ENCODE results near the gene LRRC52. TPM values are rescaled to one million over a fixed set of nuclear protein-coding genes. Genes with fewer than 3 reads are reported as not detected.
"Not testable (repeated sequence)": the region's sequence is repeated elsewhere in the genome, so short reads cannot be mapped to it uniquely, and the experiment has no call there.

LRRC52 gene
- total and polyA plus RNA-seq, 3 donors from 2014 or later: 3.8 to 29.4 (median 3.8) TPM

- H3K4me1 ChIP-seq: peaks cover 3% of the 10 kb centered on the region
- peak overlapping the region; percentile 61 to 68 for H3K27ac ChIP-seq
- H3K4me3 ChIP-seq: peak overlapping the region; percentile 46 to 58
- H3K9me3 ChIP-seq: no peaks in the 10 kb centered on the region
- no peak for TF ChIP-seq POLR2A (IDR thresholded peaks at IDR 0.05)
- no peak for TF ChIP-seq CTCF (IDR thresholded peaks at IDR 0.05)
- DNase-seq: peak; percentile 99
- intact Hi-C loops (cut with DNase I; ENCODE audit: low total_unique reads): no loop called here
- WGBS, 2 donors: 0 to 1% methylated on average over 33 to 38 of the region's 38 CpGs
- no peaks in the 10 kb centered on the region for H3K36me3 ChIP-seq (ENCODE audit: low read depth, missing control alignments)
- no peaks in the 10 kb centered on the region for H3K27me3 ChIP-seq
Measured at GRCh38 chr1:165597883-165598675, 54.3 kb downstream of the LRRC52 start.

GRCh38 chr1:165598676-165599059 lies 54.9 kb downstream of the LRRC52 start:
- H3K9me3 ChIP-seq: no peaks in the 10 kb centered on the region
- intact Hi-C loops (cut with DNase I; ENCODE audit: low total_unique reads): no loop called here
- WGBS, 2 donors: 7 to 20% methylated on average over 3 of the region's 3 CpGs
- H3K4me1 ChIP-seq: peaks cover 3% of the 10 kb centered on the region
- H3K27ac ChIP-seq: peak overlapping the region; percentile 61 to 68
- H3K36me3 ChIP-seq (ENCODE audit: low read depth, missing control alignments): no peaks in the 10 kb centered on the region
- no peaks in the 10 kb centered on the region for H3K27me3 ChIP-seq
- no peak for DNase-seq
- TF ChIP-seq CTCF (IDR thresholded peaks at IDR 0.05): no peak
- no peak for TF ChIP-seq POLR2A (IDR thresholded peaks at IDR 0.05)
- peak overlapping the region; percentile 46 to 58 for H3K4me3 ChIP-seq

GRCh38 chr1:165600793-165601192 lies 57.0 kb downstream of the LRRC52 start:
- Histone ChIP-seq H3K4me1 (peaks cover 3% of the 10 kb centered on the region), H3K27me3 (no peaks in the 10 kb centered on the region), H3K4me3 (no peak overlapping the region), H3K9me3 (no peaks in the 10 kb centered on the region), H3K36me3 (ENCODE audit: low read depth, missing control alignments) (no peaks in the 10 kb centered on the region), H3K27ac (no peak overlapping the region)
- intact Hi-C loops (cut with DNase I; ENCODE audit: low total_unique reads): loop anchor here (5.0 kb wide), 1 partner anchor 312 kb away; no protein-coding TSS in a partner anchor
- no peak for TF ChIP-seq CTCF (IDR thresholded peaks at IDR 0.05)
- no peak for TF ChIP-seq POLR2A (IDR thresholded peaks at IDR 0.05)
- DNase-seq: no peak
- 63 to 78% methylated on average over 4 of the region's 4 CpGs for WGBS, 2 donors

GRCh38 chr1:165603810-165604209 lies 60.0 kb downstream of the LRRC52 start:
- 65 to 67% methylated on average over 2 of the region's 2 CpGs for WGBS, 2 donors
- Histone ChIP-seq H3K36me3 (ENCODE audit: low read depth, missing control alignments) (no peaks in the 10 kb centered on the region), H3K27ac (no peak overlapping the region), H3K4me3 (no peak overlapping the region), H3K4me1 (no peaks in the 10 kb centered on the region), H3K27me3 (no peaks in the 10 kb centered on the region), H3K9me3 (no peaks in the 10 kb centered on the region)
- no peak for DNase-seq
- TF ChIP-seq CTCF (IDR thresholded peaks at IDR 0.05) (no peak), POLR2A (IDR thresholded peaks at IDR 0.05) (no peak)
- intact Hi-C loops (cut with DNase I; ENCODE audit: low total_unique reads): loop anchor here (5.0 kb wide), 1 partner anchor 308 kb away; no protein-coding TSS in a partner anchor

- no peak overlapping the region for H3K27ac ChIP-seq
- WGBS, 2 donors: 84 to 93% methylated on average over 4 of the region's 4 CpGs
- H3K9me3 ChIP-seq: no peaks in the 10 kb centered on the region
- intact Hi-C loops (cut with DNase I; ENCODE audit: low total_unique reads): no loop called here
- DNase-seq: no peak
- H3K36me3 ChIP-seq (ENCODE audit: low read depth, missing control alignments): no peaks in the 10 kb centered on the region
- no peaks in the 10 kb centered on the region for H3K4me1 ChIP-seq
- no peak overlapping the region for H3K4me3 ChIP-seq
- TF ChIP-seq CTCF (IDR thresholded peaks at IDR 0.05) (no peak), POLR2A (IDR thresholded peaks at IDR 0.05) (no peak)
- no peaks in the 10 kb centered on the region for H3K27me3 ChIP-seq
Measured at GRCh38 chr1:165605246-165605645, 61.4 kb downstream of the LRRC52 start.

GRCh38 chr1:165606676-165607075 lies 62.9 kb downstream of the LRRC52 start:
- H3K27ac ChIP-seq; H3K4me1 ChIP-seq; H3K9me3 ChIP-seq; H3K36me3 ChIP-seq (ENCODE audit: low read depth, missing control alignments); H3K27me3 ChIP-seq; H3K4me3 ChIP-seq; intact Hi-C loops (cut with DNase I; ENCODE audit: low total_unique reads): not testable (repeated sequence)
- WGBS, 2 donors: 62 to 70% methylated on average over 12 of the region's 12 CpGs
- DNase-seq: peak; percentile 74

Data from testis (tissue), 3 donors.